ENCODE results near the gene SPATA9.
"Not testable (repeated sequence)": the region's sequence is repeated elsewhere in the genome, so short reads cannot be mapped to it uniquely, and the experiment has no call there.

SPATA9 gene

DNA sequence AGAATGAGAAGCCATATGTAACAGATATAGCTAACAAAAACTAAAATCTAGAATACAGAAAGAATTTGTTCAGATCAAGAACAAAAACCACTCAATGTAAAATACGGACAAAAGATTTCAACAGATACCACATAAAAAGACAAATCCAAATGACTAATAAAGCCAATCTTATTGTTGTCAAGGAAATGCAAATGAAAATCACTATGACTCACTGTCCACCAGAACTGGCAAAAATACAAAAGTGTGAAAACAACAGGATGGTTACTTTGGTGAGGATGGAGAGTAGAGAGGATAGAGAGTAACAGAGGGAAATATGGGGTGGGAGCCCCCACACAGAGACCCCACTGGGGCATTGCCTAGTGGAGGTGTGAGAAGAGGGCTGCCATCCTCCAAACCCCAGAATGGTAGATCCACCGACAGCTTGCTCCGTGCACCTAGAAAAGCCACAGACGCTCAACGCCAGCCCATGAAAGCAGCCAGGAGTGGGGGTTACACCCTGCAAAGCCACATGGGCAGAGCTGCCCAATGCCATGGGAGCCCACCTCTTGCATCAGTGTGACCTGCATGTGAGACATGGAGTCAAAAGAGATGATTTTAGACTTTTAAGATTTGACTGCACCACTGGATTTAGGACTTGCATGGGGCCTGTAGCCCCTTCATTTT is 33.1 kb upstream of the SPATA9 start:
- DNase-seq: no peak

- no peak for DNase-seq
Observed at GRCh38 chr5:95713960-95714710, 31.3 kb upstream of the SPATA9 start.

DNA sequence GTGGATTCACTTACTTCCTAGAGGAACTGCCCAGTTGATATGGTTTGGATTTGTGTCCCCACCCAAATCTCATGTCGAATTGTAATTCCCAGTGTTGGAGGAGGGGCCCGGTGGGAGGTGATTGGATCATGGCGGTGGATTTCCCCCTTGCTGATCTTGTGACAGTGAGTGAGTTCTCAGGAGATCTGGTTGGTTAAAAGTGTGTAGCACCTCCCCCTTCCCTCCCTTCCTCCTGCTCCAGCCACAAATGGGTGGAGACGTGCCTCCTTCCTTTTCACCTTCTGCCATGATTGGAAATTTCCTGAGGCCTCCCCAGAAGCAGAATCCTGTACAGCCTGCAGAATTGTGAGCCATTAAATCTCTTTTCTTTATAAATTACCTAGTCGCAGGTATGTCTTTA is 30.5 kb upstream of the SPATA9 start:
- DNase-seq: not testable (repeated sequence)

- DNase-seq: no peak
Observed at GRCh38 chr5:95712347-95712958, 29.7 kb upstream of the SPATA9 start.

DNA sequence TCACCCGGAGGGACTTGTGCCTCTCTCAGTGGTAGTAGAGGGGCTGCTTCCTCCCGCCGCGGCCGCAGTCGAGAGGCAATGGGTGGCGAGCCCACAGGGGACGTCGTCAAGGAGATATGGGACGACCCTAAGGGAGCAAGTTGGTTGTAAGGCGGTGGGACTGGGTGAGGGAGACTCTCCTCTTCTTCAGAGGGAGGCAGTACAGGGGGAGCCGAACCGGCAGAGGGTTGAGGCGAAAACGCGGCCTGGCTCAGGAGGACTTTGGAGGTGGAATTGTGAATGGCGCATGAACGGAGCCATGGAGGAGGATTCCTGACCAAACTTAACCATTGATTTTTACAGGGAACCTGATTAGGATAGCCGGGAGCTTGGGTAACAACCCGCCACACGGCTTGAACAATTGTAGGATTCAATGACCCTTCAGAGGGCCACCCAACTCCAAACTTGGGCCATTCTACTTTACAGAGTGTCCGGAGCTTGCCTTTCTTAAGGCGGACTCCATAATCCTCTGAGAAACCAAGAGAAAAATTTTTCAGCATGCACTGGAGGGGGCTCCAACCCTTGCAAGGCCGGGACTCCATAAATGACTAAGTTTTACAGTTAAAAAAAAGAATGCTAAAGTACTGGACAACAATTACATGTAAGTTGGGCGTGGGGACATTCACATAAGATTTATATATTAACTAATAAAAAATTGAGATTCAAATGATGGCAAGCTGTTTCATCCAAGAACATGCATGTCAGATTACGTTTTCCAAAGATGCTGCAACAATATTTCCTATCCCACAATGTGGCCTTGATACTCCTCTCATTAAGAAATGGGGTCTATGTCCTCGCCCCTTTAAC is 28.9 kb upstream of the SPATA9 start:
- DNase-seq: no peak

- not testable (repeated sequence) for DNase-seq
Observed at GRCh38 chr5:95710651-95711500, 28.1 kb upstream of the SPATA9 start.

DNA sequence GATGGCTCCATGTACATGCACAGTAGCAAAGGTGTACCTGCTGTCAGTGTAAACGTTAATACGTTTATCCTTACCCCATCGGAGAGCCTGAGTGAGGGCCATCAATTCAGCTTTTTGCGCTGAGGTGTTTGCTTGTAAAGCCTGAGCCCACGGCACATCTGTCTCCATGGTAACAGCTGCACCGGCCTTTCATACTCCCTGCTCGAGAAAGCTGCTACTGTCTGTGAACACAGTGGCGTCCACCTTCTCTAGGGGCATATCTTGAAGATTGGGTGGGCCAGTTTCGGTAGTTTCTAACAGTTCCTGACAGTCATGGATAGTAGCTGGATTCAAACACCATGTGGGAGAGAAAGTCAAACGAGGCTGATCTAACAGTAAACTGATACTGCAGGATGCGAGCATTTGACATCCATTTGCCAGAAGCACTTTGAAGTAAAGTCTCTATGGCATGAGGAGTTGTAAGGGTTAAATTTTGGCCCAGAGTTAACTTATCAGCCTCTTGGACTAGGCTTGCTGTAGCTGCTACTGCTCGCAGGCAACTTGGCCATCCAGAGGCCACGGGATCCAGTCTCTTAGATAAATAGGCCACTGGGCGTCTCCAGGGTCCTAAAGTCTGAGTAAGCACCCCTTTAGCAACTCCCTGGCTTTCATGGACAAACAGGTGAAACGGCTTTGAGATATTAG is 27.3 kb upstream of the SPATA9 start:
- no peak for DNase-seq

DNA sequence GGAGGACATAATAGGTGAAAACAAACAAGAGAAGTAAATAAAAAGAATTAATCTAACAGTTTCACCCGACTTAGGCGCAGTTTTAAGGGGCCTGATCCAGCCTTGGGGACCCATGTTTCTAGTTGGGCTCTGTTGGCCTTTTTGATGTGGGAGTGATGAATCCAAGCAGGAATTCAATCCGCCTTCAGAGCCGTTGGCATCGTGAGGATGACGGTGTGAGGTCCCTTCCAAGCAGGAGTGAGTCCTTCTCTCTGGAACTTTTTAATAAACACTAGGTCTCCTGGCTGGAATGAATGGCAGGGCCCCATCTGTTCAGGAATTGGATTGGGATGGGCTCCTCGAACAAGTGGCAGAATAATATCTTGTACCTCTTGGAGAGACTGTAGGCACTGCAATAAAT is 26.1 kb upstream of the SPATA9 start:
- DNase-seq: no peak

GRCh38 chr5:95707534-95708188 is 24.9 kb upstream of the SPATA9 start:
- DNase-seq: not testable (repeated sequence)

GRCh38 chr5:95707055-95707454 is 24.3 kb upstream of the SPATA9 start:
- DNase-seq: no peak

DNA sequence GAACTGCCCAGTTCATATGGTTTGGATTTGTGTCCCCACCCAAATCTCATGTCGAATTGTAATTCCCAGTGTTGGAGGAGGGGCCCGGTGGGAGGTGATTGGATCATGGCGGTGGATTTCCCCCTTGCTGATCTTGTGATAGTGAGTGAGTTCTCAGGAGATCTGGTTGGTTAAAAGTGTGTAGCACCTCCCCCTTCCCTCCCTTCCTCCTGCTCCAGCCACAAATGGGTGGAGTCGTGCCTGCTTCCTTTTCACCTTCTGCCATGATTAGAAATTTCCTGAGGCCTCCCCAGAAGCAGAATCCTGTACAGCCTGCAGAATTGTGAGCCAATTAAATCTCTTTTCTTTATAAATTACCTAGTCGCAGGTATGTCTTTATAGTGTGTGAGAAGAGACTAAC is 23.4 kb upstream of the SPATA9 start:
- DNase-seq: not testable (repeated sequence)

DNA sequence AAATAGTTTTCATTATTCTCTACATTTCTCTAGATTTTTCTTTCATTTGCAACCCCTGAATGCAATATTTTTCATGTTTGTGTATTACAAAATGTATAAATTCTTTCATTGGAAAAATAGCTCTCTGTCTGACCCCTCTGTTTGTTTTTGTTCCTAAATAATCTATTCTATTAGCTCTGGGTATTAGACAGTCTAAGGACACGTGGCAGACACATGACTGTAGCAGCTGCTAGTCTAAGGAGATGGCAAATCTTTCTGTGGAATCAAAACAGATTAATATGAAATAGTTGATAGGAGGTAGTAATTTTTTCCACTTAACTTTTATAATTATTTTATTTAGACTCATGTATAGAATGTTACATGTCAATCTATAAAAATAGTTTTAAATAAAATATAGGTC is 21.4 kb upstream of the SPATA9 start:
- DNase-seq: no peak

DNA sequence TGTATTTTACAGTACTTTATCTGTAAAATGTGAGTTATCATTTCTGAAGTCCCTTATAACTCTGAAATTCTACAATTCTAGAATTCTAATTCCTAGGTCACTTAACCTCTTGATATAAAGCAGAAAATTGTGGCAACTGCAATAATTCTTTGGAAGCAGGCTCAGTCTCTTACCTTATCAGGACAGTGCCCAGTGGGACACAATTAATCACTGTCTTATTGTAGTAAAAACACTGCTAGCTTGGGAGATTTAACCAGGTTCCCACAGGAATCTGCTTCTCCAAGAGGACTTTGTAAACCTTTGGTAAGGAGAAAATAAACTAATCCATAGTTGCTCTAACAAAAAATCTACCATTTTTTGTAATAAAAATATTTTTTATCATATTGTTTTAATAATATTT is 18.3 kb upstream of the SPATA9 start:
- no peak for DNase-seq

DNA sequence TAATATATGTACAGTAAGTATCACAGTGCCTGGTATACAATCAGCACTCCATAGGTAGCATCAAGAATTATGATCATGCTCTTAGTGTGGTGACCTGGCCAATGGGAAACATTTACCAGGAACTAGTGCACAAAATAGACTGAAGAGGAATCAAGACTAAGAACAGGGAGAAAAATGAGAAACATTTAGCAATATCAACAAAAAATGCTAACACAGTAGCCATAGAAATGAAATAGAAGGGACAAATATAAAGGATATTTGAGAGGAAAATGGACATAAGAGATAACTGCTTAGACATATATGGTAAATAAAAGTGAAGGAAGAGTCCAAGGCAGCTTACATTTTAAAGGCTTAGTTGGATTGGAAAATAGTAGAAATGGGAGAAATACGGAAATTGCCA is 16.5 kb upstream of the SPATA9 start:
- DNase-seq: no peak

GRCh38 chr5:95697781-95698681 is 15.2 kb upstream of the SPATA9 start:
- no peak for DNase-seq

DNA sequence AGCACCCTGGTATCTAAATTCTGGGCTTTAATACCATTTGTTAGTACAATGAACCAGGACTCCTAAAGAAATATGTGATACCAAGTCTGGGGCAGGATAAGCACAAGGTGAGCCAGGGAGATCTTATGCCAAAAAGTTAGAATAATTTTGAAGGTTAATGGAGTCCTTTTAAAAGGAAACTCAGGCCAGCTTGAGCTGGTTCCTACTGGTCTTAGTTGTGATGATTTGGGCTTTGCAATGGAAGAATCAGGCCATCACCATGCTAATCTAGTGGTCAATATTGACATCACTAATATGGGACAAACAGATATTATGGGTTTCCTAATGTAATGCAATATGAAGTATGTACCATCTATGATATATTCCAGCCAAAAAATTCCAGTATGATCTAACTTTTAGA is 7.5 kb upstream of the SPATA9 start:
- DNase-seq: no peak

DNA sequence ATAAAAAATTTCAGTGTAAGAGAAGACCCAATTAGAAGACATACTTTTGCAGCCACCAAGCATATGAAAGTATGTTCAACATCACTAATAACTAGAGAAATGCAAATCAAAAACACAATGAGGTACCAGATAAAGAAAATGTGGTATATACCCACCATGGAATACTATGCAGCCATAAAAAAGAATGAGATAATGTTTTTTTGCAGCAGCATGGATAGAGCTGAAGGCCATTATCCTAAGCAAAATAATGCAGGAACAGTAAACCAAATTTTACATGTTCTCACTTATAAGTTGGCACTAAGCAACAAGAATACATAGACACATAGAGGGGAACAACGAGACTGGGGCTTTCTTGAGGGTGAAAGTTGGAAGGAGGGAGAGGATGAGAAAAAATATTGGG is 6.9 kb upstream of the SPATA9 start:
- DNase-seq: no peak

GRCh38 chr5:95686651-95687050 is 3.9 kb upstream of the SPATA9 start:
- no peak for DNase-seq

DNA sequence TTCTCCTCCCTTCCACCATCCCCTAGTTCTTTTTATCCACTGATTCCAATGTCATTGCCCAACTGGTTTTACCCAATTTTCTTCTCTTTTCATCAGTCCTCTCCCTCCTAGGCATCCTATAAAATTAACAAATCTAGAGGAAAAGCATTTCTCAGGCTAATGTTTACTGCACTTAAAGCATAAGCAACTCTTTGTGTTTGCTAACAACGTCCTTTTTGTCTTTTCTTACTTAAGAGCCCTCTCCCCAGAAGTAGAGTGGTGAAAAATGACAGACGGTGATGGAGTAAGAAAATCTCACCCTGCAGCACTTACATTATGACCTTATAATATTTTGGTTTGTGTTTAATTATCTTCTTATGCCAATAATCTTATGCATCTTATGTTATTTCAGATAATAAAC is 1.6 kb upstream of the SPATA9 start:
- DNase-seq: no peak

DNA sequence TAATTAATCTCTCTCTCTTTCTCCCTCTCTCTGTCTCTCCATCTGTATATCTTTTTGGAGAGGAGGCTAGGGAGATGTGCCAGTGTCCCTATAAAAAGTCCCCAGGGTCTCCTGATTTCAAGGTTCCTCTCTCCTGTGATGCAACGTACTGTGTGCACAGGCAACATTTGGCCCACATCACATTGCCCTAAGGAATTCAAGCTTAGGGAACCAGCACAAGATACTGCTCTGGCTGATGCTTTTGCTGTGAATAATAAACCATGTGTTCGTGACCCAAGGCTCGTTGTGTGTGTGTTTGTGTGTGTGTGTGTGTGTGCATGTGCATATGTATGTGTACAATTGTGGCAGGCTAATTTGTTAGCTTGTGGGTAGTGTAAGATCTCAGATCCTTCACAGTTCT is 9.7 kb downstream of the SPATA9 start:
- DNase-seq: no peak

All from NCI-H1105 treated with DMSO at 0.1 percent for 48 hours (cell line).